Measurements from ENCODE around the gene JARID2.

GRCh38 chr6:15420959-15421438 is 175.1 kb downstream of the JARID2 start:
- TF ChIP-seq, protein P1, sequence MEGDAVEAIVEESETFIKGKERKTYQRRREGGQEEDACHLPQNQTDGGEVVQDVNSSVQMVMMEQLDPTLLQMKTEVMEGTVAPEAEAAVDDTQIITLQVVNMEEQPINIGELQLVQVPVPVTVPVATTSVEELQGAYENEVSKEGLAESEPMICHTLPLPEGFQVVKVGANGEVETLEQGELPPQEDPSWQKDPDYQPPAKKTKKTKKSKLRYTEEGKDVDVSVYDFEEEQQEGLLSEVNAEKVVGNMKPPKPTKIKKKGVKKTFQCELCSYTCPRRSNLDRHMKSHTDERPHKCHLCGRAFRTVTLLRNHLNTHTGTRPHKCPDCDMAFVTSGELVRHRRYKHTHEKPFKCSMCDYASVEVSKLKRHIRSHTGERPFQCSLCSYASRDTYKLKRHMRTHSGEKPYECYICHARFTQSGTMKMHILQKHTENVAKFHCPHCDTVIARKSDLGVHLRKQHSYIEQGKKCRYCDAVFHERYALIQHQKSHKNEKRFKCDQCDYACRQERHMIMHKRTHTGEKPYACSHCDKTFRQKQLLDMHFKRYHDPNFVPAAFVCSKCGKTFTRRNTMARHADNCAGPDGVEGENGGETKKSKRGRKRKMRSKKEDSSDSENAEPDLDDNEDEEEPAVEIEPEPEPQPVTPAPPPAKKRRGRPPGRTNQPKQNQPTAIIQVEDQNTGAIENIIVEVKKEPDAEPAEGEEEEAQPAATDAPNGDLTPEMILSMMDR (IDR thresholded peaks at IDR 0.05; ENCODE audit: low read length), result no peak
- no peak for TF ChIP-seq EZH2phosphoT487 (IDR thresholded peaks at IDR 0.05; ENCODE audit: low read length)
